Measurements from ENCODE around the gene EVL. TPM values are rescaled to one million over a fixed set of nuclear protein-coding genes. Genes with fewer than 3 reads are reported as not detected.

The EVL gene
- total RNA-seq, 2 experiments from 2014 or later: 340 to 351 TPM

DNA sequence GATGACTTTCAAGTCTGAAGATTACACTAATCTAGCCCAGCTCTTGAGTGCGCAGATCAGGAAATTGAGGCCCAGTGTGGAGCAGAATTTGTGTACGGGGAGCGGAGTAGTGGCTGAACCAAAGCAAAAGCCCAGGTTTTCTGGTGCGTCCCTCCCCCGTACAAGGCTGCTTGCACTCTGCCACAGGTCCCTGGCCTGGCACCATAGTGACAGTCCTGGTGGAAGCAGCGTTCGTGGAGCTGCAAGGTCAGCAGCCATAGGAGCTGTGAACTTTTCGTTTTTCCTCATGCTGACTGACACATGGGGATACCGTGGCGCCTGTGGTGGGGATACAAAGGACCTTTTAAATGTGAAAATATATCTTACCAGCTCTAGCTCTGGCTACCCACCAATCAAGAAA, 1.7 kb downstream of the EVL start:
- Mint-ChIP-seq H3K4me1 (ENCODE audit: low read depth) (peaks cover 50% of the 10 kb centered on the region), H3K36me3 (ENCODE audit: low read depth) (peaks cover 56% of the 10 kb centered on the region)
- DNase-seq: peak; percentile 64

GRCh38 chr14:100067481-100067880, 2.3 kb downstream of the EVL start:
- Mint-ChIP-seq H3K36me3 (ENCODE audit: low read depth) (peaks cover 58% of the 10 kb centered on the region), H3K4me1 (ENCODE audit: low read depth) (peaks cover 47% of the 10 kb centered on the region), H3K9me3 (no peaks in the 10 kb centered on the region)

More for the DNA sequence above, 1.7 kb downstream of the EVL start:
- no peaks in the 10 kb centered on the region for H3K9me3 Mint-ChIP-seq
- POLR2A ChIA-PET: interaction anchor here (0.6 to 24.7 kb wide), 14 partner anchors 5 to 309 kb away, joined by 3 to 840 read pairs (median 5); partner anchors contain the start of genes DEGS2 and EVL
- H3K27me3 Mint-ChIP-seq: no peaks in the 10 kb centered on the region
- peak overlapping the region; percentile 89 for H3K4me3 Mint-ChIP-seq
- TF ChIP-seq CTCF (IDR thresholded peaks at IDR 0.05): no peak
- ATAC-seq: no peak
- CTCF ChIA-PET: interaction anchor here (0.7 to 26.8 kb wide), 10 partner anchors 8 to 155 kb away, joined by 3 to 913 read pairs (median 13); no protein-coding TSS in a partner anchor
- intact Hi-C loops (cut with micrococcal nuclease): loop anchor here (5.0 to 10.0 kb wide), 6 partner anchors 40 to 802 kb away; partner anchors contain the start of genes WDR25 and YY1
- H3K27ac Mint-ChIP-seq: peak overlapping the region; percentile 99

GRCh38 chr14:100067971-100068959, 3.0 kb downstream of the EVL start:
- Mint-ChIP-seq H3K4me1 (ENCODE audit: low read depth) (peaks cover 47% of the 10 kb centered on the region), H3K27ac (peak overlapping the region; percentile 99), H3K4me3 (peak overlapping the region; percentile 89), H3K27me3 (no peaks in the 10 kb centered on the region), H3K36me3 (ENCODE audit: low read depth) (peaks cover 66% of the 10 kb centered on the region), H3K9me3 (no peaks in the 10 kb centered on the region)
- DNase-seq (peak; percentile 95), ATAC-seq (peak; percentile 41)
- ChIA-PET POLR2A (interaction anchor here (0.7 to 24.7 kb wide), 11 partner anchors 6 to 307 kb away, joined by 3 to 840 read pairs (median 4); partner anchors contain the start of genes EVL and YY1), CTCF (interaction anchor here (0.8 to 26.8 kb wide), 9 partner anchors 7 to 124 kb away, joined by 3 to 913 read pairs (median 9); no protein-coding TSS in a partner anchor)
- TF ChIP-seq CTCF (IDR thresholded peaks at IDR 0.05): no peak
- intact Hi-C loops (cut with micrococcal nuclease): loop anchor here (5.0 to 10.0 kb wide), 6 partner anchors 39 to 803 kb away; partner anchors contain the start of genes WDR25 and YY1

More at GRCh38 chr14:100067481-100067880, 2.3 kb downstream of the EVL start:
- ATAC-seq (no peak), DNase-seq (peak; percentile 48)
- POLR2A ChIA-PET: interaction anchor here (0.6 to 24.7 kb wide), 10 partner anchors 5 to 308 kb away, joined by 3 to 840 read pairs (median 6); partner anchors contain the start of gene EVL
- CTCF ChIA-PET: interaction anchor here (1.8 to 26.8 kb wide), 8 partner anchors 8 to 125 kb away, joined by 4 to 913 read pairs (median 31); no protein-coding TSS in a partner anchor
- H3K27me3 Mint-ChIP-seq: no peaks in the 10 kb centered on the region
- no peak for TF ChIP-seq CTCF (IDR thresholded peaks at IDR 0.05)
- intact Hi-C loops (cut with micrococcal nuclease): loop anchor here (5.0 to 10.0 kb wide), 6 partner anchors 40 to 803 kb away; partner anchors contain the start of genes WDR25 and YY1
- peak overlapping the region; percentile 99 for H3K27ac Mint-ChIP-seq
- peak overlapping the region; percentile 89 for H3K4me3 Mint-ChIP-seq

DNA sequence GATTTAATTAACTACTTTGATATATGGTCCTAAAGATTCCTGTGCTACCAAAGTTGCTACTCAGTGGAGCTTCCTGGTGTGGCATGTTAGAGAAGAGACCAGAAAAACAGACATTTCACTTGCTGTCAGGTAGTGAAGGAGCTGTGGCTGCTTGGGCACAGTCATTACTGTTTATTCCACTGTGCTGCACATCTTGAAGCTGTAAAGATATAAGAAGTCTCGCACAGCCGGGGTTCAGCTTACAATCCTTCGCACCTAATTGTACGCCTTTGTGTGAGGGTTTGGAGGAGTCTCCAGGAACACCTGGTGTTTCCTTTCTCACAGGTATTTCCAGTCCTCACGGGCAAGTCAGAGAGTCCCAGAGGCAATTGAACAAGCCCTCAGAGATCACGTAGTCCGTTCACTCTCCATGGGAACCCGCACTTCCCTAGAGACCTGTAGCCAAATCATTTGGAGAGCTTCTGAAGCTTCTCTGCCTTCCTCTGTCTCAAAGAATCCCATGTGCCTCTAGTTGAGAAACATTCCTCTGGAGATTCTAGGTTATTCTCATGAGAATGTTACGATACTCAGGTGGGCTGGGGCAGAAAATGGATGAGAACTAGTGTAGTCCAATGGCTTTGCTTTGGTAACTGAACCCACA, 4.1 kb downstream of the EVL start:
- H3K4me3 Mint-ChIP-seq: peak overlapping the region; percentile 89
- no peaks in the 10 kb centered on the region for H3K9me3 Mint-ChIP-seq
- ATAC-seq (no peak), DNase-seq (peak; percentile 58)
- TF ChIP-seq CTCF (IDR thresholded peaks at IDR 0.05): no peak
- CTCF ChIA-PET: interaction anchor here (1.0 to 26.8 kb wide), 7 partner anchors 8 to 123 kb away, joined by 3 to 913 read pairs (median 52); no protein-coding TSS in a partner anchor
- no peaks in the 10 kb centered on the region for H3K27me3 Mint-ChIP-seq
- peaks cover 47% of the 10 kb centered on the region for H3K4me1 Mint-ChIP-seq (ENCODE audit: low read depth)
- POLR2A ChIA-PET: interaction anchor here (0.7 to 24.7 kb wide), 9 partner anchors 6 to 217 kb away, joined by 3 to 840 read pairs (median 4); partner anchors contain the start of genes EVL and YY1
- H3K27ac Mint-ChIP-seq: peak overlapping the region; percentile 99
- H3K36me3 Mint-ChIP-seq (ENCODE audit: low read depth): peaks cover 74% of the 10 kb centered on the region
- intact Hi-C loops (cut with micrococcal nuclease): loop anchor here (5.0 to 10.0 kb wide), 6 partner anchors 38 to 804 kb away; partner anchors contain the start of genes WDR25 and YY1

Data from activated CD8-positive, alpha-beta T cell treated with anti-CD3 and anti-CD28 coated beads for 36 hours (primary cell).